Stimulated activated naive CD8-positive, alpha-beta T cell treated with anti-CD3 and anti-CD28 coated beads, Interleukin-15, Interleukin-2, amounts not matched to agents 100 U/mL and 50 U/mL, for 24 hours (primary cell): ENCODE data around the gene LIMCH1.
"Not testable (repeated sequence)": the region's sequence is repeated elsewhere in the genome, so short reads cannot be mapped to it uniquely, and the experiment has no call there.

Source experiments
- ATAC-seq: fragments of 150-1000 bp; cut with Tn5 transposase; one replicate; pipeline ENCODE4 v1.10.0; 2021
- DNase-seq: peaks from one replicate; pipeline ENCODE4 v3.0.0; 2021

LIMCH1 gene

GRCh38 chr4:41723286-41723685 is 185.3 kb downstream of the LIMCH1 start:
- ATAC-seq (no peak), DNase-seq (no peak)

GRCh38 chr4:41725254-41725653 is 187.3 kb downstream of the LIMCH1 start:
- no peak for ATAC-seq

GRCh38 chr4:41727861-41728572 is 190.1 kb downstream of the LIMCH1 start:
- DNase-seq, result no peak
- ATAC-seq, result no peak

More at GRCh38 chr4:41725254-41725653, 187.3 kb downstream of the LIMCH1 start:
- no peak for DNase-seq

GRCh38 chr4:41728573-41728913 is 190.6 kb downstream of the LIMCH1 start:
- no peak for ATAC-seq

GRCh38 chr4:41731569-41732126 is 193.7 kb downstream of the LIMCH1 start:
- ATAC-seq (no peak), DNase-seq (no peak)

More at GRCh38 chr4:41728573-41728913, 190.6 kb downstream of the LIMCH1 start:
- no peak for DNase-seq

GRCh38 chr4:41734371-41734770 is 196.4 kb downstream of the LIMCH1 start:
- no peak for DNase-seq
- no peak for ATAC-seq

GRCh38 chr4:41737491-41737890 is 199.5 kb downstream of the LIMCH1 start:
- ATAC-seq, DNase-seq: not testable (repeated sequence)

GRCh38 chr4:41741354-41741753 is 203.4 kb downstream of the LIMCH1 start:
- DNase-seq (no peak), ATAC-seq (no peak)

- ATAC-seq, result no peak
- DNase-seq, result no peak
Observed at GRCh38 chr4:41744572-41745291, 206.8 kb downstream of the LIMCH1 start.

GRCh38 chr4:41745292-41746024 is 207.5 kb downstream of the LIMCH1 start:
- ATAC-seq (no peak), DNase-seq (no peak)

GRCh38 chr4:41746025-41746439 is 208.1 kb downstream of the LIMCH1 start:
- no peak for ATAC-seq
- no peak for DNase-seq

GRCh38 chr4:41746440-41747229 is 208.7 kb downstream of the LIMCH1 start:
- ATAC-seq (no peak), DNase-seq (no peak)

- no peak for DNase-seq
- no peak for ATAC-seq
Observed at GRCh38 chr4:41747230-41748055, 209.5 kb downstream of the LIMCH1 start.

GRCh38 chr4:41748074-41748570 is 210.2 kb downstream of the LIMCH1 start:
- ATAC-seq, result no peak
- no peak for DNase-seq

GRCh38 chr4:41748571-41749475 is 210.9 kb downstream of the LIMCH1 start, which contains the start of gene PHOX2B:
Gene PHOX2B (minus strand): TSS chr4:41748725. CDS start chr4:41748610, 115 bp downstream.
- ATAC-seq, result no peak
- DNase-seq, result no peak

- no peak for ATAC-seq
Observed at GRCh38 chr4:41749631-41750039, 211.7 kb downstream of the LIMCH1 start.

More at GRCh38 chr4:41749631-41750039, 211.7 kb downstream of the LIMCH1 start:
- DNase-seq, result no peak
